GM18499 (cell line): ENCODE data around the gene SLC25A13.

Experiments
- ATAC-seq: cut with Tn5 transposase; IDR thresholded peaks from one replicate; pipeline ENCODE4 v1.9.1; 2021; ENCODE audit warnings: moderate number of reproducible peaks; ENCODE audit not compliant: insufficient read depth, unreplicated experiment

SLC25A13 gene

GRCh38 chr7:96246919-96247318, 75.0 kb downstream of the SLC25A13 start:
- no peak for ATAC-seq

DNA sequence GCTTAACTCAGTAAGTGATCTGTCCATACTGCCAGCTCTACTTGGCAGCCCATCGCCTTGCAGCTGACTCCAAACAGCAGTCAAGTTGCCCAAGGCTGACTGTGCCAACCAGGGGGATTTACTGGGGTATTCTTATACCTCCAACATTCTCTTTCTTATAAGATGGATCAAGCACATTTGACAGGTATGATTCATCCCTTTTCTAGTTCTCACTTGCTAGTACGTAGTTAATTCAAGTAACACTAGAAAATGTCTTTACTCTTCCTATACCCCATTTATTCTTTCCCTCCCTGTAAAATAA, 77.0 kb downstream of the SLC25A13 start:
- ATAC-seq, result no peak

GRCh38 chr7:96244244-96244991, 77.5 kb downstream of the SLC25A13 start:
- no peak for ATAC-seq

GRCh38 chr7:96243241-96243640, 78.7 kb downstream of the SLC25A13 start:
- no peak for ATAC-seq

GRCh38 chr7:96241855-96242254, 80.0 kb downstream of the SLC25A13 start:
- ATAC-seq, result no peak

GRCh38 chr7:96238976-96239766, 82.7 kb downstream of the SLC25A13 start:
- no peak for ATAC-seq

GRCh38 chr7:96238474-96238873, 83.4 kb downstream of the SLC25A13 start:
- ATAC-seq, result no peak

DNA sequence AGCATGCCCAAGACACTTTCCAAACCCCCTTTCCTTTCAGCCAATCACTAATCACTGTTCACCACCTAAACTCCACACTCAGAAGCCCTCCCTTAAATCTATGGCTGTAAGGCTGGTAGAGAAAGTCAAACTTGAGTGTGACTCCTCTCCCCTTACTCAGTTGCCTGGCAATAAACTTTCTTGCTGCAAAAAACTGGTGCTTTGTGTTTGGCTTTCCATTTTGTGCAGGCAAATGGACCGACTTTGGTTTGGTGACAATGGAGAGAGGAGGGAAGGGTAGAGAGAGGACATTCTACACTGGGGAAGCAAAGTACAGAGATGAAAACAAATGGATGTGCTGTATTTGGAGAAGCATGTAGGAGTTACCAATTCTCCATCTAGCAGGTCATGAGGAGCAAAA, 84.9 kb downstream of the SLC25A13 start:
- no peak for ATAC-seq

- no peak for ATAC-seq
Measured at GRCh38 chr7:96236198-96237039, 85.5 kb downstream of the SLC25A13 start.

DNA sequence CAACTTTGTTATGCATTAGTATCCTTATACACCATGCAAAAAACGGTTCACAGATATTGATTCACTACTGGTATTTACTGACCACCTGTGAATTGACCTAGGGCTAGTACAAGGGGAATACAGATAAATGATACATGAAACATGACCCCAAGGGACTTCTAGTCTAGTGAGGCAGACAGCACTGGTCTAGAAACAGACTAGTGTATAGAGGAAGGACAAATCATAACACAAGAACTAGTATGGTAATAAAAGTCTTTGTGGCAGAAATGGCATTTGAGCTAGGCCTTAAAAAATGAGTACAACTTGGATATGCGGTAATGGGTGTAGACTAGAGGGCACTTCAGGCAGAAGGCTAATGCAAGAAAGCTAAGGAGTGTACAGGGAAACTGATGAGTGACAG, 86.6 kb downstream of the SLC25A13 start:
- ATAC-seq, result no peak

GRCh38 chr7:96233528-96234154, 88.3 kb downstream of the SLC25A13 start:
- ATAC-seq, result no peak

DNA sequence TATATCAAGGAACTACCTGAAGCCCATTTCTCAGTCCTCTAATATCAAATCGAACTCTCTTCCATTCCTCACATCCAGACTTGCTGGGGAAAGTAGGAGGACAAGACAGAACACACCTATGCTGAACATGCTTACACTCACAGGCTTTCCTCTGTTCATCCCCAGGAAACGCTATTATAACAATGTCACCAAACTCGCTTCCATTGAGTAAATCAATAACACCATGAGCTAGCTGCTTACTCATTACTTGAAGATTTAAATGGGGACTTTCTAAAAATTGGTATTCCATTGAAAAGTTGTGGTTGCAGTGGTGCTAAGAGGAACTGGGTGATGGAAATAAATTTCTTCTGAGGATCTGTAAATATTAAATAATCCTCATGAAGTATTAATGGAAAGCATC, 88.8 kb downstream of the SLC25A13 start:
- ATAC-seq, result no peak

DNA sequence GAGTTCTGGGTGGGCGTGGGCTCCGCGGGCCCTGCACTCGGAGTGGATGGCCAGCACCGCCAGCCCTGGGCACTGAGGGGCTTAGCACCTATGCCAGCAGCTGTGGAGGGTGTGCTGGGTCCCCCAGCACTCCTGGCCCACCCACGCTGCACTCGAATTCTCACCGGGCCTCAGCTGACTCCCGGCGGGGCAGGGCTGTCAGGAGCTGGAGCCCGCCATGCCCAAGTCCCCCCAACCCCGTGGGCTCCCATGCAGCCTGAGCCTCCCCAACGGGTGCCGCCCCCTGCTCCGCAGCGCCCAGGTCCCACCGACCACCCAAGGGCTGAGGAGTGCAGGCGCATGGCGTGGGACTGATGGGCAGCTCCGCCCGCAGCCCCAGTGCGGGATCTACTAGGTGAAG, 93.1 kb downstream of the SLC25A13 start:
- no peak for ATAC-seq

GRCh38 chr7:96225251-96225650, 96.6 kb downstream of the SLC25A13 start:
- ATAC-seq, result no peak

- ATAC-seq, result no peak
Measured at GRCh38 chr7:96224685-96225084, 97.2 kb downstream of the SLC25A13 start.

DNA sequence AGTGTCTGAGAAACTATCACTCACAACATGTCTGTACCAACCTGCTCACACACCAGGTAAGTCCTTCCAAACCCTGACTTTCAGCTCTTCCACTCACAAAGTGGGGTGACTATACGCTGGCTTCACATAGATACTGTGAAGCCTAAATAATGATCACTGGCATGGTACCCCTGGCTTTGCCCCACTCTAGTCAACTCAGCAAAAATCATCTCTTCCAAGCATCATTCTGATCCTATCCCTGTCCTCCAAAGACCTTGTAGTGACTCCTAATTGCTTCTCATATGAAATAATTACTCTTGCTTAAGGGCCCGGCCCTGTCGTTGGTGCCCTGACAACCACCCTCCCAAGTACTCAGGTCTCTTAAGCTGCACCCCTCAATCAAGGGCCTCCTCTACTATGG, 97.8 kb downstream of the SLC25A13 start:
- ATAC-seq, result no peak

DNA sequence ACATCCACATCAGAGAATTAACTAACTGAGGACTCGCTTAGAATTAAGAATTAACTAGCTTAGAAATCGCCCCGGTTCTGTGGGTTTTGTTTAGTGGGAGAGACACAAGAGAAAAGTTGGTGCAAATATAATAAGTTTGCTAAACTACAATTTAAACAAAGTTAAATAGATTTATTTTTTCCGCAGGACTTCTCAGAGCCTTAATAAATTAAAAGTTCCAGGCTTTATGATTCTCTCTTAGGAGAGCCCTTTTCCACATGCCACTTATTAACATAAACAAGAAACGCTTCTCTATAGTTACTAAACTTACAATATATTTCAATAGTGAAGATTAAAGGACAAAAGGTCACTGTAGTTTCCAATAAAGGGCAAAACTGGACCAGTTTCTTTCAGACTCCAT, 100.0 kb downstream of the SLC25A13 start:
- no peak for ATAC-seq

DNA sequence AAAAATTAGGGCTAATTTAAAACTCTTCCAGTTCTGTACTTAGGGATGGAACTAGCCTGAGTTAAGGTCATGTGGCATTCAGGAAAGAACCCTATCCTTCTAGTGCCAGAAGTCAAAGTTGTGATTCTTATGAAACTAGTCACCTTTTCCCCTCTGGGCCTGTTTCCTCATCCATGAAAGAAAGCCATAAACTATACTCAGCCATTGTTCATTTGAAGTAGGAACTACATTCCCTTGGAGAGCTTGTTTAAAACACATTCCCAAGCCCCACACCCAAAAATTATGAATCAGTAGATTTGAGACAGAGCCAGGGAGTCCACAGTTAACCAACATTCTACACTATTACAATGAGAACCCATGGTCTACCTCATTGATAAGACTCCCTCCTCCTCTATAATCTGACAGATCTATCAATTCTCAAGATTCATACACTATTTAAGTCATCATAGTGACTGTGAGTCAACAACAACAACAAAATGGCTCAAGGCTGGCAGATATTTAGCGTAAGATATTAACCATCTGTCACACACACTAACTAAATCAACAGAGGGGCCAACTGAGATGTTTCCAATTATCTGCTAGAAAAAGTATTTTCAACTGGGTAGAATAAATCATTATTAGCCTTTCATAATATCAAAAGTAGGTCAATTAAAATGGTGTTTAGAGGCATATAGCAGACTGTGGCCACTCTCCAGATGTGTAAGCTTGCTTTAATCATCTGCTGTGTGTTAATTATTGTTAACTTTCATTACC, 102.3 kb downstream of the SLC25A13 start:
- ATAC-seq, result no peak

GRCh38 chr7:96218664-96219243, 103.1 kb downstream of the SLC25A13 start:
- ATAC-seq, result no peak

- no peak for ATAC-seq
Measured at GRCh38 chr7:96217147-96217546, 104.8 kb downstream of the SLC25A13 start.
